ENCODE results near the gene NEU1.

GRCh38 chr6:31819871-31820299 is 42.7 kb downstream of the NEU1 start:
- TF ChIP-seq EP300 (IDR thresholded peaks at IDR 0.05) (no peak), CTCF (IDR thresholded peaks at IDR 0.05) (no peak), POLR2A (IDR thresholded peaks at IDR 0.05) (no peak), POLR2AphosphoS5 (IDR thresholded peaks at IDR 0.05) (no peak)
